Subcutaneous adipose tissue (tissue), 4 donors: ENCODE measurements around the gene DNASE1L1. TPM values are rescaled to one million over a fixed set of nuclear protein-coding genes. Genes with fewer than 3 reads are reported as not detected.

Experiments
- total RNA-seq, 4 donors: library from RNA; depleted of rRNA; stranded (reverse); fragments of >200 nt; gene quantifications; one replicate each; pipeline ENCODE4 v1.1.0, GENCODE V29; 2016
- TF ChIP-seq, protein P1 (sequence below): fragments of 450-650 bp; IDR thresholded peaks from one replicate; pipeline ENCODE4 v1.5.1; 2016; ENCODE audit warnings: low read depth, mild to moderate bottlenecking, control low read depth, antibody characterized with exemption, moderate library complexity

Gene DNASE1L1
- total RNA-seq, 4 donors from 2014 or later, result 22.2 to 42.8 (median 38.0) TPM

DNA sequence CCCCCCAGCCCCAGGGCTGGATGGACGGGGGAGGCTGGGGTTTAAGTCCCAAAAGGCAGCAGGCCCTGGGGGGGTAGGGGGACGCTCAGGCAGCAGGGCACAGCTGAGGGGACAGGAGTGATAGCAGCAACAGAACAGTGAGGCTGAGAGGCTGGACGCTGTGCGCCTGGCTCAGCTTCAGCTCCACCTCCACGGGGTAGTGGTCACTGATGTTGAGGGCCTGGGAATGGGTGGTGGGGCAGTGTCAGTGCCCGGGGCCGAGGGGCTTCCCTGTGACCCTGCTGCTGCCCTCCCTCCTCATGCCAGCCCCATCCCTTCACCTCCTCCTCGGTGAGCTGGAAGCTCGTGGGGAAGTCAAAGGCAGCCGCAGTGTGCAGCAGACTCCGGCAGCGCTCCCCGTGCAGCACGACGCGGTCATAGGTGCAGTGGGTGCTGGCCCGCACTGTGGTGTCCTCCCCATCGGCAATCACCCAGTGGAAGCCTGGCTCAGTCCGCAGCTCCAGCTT is 6.4 kb downstream of the DNASE1L1 start:
- TF ChIP-seq, protein P1, sequence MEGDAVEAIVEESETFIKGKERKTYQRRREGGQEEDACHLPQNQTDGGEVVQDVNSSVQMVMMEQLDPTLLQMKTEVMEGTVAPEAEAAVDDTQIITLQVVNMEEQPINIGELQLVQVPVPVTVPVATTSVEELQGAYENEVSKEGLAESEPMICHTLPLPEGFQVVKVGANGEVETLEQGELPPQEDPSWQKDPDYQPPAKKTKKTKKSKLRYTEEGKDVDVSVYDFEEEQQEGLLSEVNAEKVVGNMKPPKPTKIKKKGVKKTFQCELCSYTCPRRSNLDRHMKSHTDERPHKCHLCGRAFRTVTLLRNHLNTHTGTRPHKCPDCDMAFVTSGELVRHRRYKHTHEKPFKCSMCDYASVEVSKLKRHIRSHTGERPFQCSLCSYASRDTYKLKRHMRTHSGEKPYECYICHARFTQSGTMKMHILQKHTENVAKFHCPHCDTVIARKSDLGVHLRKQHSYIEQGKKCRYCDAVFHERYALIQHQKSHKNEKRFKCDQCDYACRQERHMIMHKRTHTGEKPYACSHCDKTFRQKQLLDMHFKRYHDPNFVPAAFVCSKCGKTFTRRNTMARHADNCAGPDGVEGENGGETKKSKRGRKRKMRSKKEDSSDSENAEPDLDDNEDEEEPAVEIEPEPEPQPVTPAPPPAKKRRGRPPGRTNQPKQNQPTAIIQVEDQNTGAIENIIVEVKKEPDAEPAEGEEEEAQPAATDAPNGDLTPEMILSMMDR, result no peak

DNA sequence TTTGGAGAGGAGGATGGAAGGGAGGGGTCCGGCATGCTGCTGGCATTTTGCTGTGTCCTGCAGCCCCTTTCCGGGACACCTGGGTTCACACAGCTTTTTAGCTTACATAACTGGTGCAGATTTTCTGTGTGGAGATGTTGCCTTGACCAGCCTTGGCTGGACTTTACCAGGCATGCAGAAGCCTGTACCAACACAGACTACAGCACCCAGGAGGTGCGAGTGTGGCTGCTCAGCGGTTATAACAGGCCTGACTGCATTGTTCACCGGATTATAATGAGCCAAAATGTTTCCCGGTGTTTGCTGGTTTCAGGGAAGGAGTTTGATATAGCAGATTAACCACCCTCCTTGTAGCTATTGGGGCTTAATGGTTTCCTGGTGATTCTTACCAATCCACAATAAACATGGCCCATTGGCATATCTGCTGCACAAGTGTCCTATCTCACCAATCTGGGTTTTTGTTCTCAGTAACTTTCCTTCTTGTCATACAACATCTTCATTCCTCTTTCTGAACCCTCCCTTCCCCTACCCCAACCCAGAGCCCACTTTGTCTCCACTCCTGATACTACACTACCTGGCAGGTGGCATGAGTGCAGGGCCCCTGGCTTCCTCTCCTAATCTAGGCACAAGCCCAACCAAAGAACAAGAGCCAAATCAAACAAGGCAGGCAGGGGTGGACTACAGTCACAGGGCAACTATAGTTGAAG is 7.0 kb downstream of the DNASE1L1 start:
- TF ChIP-seq, protein P1, result no peak

DNA sequence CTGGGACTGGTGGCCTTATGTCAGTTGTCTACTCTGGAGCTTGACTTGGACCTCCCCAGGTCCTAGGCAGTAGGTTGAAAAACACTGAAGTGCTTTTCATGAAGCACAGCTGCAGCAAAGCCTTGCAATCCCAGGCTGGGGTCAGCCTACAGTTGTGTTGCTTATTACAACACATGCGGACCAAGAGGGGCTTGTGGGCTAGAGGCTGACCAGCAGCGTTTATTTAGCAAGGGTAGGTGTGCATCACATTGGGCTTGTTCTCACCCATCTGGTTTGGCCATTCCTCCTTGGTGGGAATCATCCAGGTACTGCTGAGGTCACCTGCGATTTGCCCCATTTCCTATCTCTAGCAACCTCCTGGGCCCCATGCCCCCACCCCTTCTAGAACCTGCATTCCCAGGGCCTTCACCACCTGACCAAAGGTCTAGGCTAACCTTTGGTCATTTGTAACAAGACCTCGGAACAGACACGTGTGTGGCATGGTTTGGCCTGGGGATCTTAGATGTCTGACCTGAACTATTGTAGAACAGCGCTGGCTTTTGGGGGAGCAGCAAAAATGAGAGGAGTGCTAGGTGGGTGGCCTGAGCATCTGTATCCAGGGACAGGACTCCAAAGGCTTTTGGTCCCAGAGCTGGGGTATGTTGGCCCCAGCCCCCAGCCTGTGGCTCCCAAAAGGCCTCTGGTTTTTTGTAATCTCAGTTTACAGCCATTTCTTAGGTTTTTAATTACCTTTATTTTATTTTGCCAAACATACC is 7.8 kb downstream of the DNASE1L1 start:
- TF ChIP-seq, protein P1, result no peak

DNA sequence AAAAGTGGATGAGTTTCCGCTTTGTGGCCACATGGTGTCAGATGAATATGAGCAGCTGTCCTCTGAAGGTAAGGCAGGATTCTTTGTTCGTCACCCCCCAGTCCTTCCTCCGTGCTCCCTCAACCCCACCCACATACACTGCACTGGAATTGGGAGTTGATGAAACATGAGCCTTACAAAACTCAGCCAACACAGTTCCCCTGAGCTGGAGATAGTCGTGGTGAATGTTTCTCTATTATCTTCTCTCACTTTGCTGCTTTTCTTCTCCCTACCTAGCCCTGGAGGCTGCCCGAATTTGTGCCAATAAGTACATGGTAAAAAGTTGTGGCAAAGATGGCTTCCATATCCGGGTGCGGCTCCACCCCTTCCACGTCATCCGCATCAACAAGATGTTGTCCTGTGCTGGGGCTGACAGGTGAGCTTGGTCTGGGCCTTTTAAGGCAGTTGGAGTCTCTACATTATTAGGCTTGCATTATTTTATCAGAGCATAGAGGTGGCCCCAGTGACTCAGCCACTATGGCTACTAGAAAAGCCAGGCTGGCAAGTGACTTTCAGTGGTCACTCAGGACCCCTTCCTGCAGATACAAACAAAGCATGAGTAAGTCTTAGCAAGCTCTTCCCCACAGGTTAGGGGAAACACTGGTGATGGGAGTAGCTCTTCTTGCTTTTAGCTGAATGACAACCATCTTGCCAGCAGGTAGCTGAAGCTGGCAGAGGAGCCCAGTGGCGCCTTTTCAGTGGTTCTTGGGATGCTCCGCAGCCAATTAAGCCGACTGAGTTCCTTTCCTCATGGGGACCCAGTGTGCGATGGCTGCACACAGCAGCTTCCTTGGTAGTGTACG is 9.3 kb downstream of the DNASE1L1 start:
- TF ChIP-seq, protein P1, result no peak

DNA sequence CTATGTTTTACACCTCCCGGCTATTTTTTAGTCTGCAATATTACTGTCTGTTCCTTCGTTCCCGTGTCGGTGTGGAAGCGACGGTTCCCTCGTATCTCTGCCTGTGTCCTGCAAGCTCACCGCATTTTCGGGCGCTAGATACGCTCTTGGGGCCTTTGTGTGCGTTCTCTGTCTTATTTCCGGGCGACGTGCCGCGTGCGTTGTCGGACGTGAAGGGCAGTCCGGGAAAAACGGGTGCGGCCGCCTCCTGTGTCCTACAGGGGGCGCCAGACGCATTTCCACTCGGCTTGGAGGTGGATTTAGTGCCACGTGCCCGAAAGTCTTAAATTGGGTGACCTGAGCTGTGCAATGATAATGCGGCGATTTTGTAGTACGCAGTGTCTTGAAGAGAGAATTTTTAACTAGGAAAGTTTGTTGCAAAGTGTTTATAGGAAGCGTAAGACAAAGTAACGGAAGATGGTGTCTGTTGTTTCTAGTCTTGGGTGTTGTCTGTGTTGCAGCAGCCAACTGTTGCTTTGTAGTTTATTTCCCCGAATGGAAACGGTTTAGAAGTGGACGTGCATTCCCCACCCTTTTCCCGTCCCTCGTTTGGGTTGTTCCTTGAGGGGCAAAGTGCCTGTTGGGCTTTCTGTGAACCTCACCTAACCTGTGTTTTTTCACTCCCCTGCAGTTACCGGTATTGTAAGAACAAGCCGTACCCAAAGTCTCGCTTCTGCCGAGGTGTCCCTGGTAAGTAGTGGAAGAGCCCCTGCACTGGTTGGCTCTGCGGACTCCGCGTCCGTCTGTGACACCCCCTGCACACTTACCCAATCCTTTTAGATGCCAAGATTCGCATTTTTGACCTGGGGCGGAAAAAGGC is 10.2 kb downstream of the DNASE1L1 start:
- TF ChIP-seq, protein P1, result no peak

DNA sequence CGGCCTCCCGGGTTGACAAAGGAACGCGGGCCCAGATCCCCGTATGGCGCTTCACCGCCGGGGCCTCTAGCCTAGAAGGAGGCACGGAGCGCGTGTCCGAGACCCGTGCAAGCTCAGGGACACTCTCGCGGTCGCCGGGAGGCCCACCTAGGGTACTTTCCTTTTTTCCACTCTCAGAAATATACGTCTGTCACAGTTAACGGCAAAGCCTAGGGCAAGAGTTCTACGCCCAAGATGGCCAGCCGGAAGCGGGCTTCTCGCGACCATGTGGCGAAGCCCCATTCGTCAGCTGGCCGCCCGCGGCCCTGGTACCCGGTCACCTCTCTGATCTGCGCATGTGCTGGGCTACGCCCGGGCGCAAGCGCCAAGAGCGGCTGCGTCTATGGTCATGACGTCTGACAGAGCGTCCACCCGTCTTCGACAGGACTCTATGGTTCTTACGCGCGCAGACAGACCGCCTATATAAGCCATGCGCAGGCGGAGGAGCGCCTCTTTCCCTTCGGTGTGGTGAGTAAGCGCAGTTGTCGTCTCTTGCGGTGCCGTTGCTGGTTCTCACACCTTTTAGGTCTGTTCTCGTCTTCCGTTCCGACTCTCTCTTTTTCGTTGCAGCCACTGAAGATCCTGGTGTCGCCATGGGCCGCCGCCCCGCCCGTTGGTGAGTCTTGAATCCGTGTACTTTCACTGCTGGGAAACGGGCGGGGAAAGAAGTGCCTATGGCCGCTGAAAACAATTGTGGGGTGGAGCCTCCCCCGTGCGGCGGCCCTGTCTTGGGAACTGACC is 11.0 kb downstream of the DNASE1L1 start, which contains the start of gene RPL10:
RPL10 (plus strand) TSS at position 490 of the 780 bp plus-strand sequence; CDS start at position 633, 143 bp downstream.
- TF ChIP-seq, protein P1, result no peak
